OCI-LY7 (cell line): ENCODE results near the gene SLC5A10. TPM values are rescaled to one million over a fixed set of nuclear protein-coding genes. Genes with fewer than 3 reads are reported as not detected.

Source experiments
- BruUV-seq: library from RNA; stranded (reverse); fragments of 400-500 nt; replicated peaks from 2 replicates; lab custom pipeline; 2021; lab: Mats Ljungman, UMichigan
- CTCF ChIA-PET: fragments of 300-600 bp; sonication (Branson Sonifier 250); formaldehyde crosslinking; loops from one replicate; lab custom pipeline; 2022; ENCODE audit warnings: antibody characterized with exemption; ENCODE audit not compliant: unreplicated experiment; lab: Charles Lee
- POLR2A ChIA-PET: fragments of 300-600 bp; sonication (Branson Sonifier 250); formaldehyde crosslinking; loops from one replicate; lab custom pipeline; 2022; ENCODE audit warnings: antibody characterized with exemption; lab: Charles Lee
- DNase-seq: peaks from one replicate; pipeline ENCODE4 v3.0.0-alpha.2; 2015; ENCODE audit warnings: low spot score
- H2AFZ ChIP-seq: fragments of 200-600 bp; sonication (generic), shearing (Covaris generic); 2 replicates; pipeline ENCODE4 v1.6.1; 2014; ENCODE audit warnings: mild to moderate bottlenecking, antibody characterized with exemption, low read length, moderate library complexity
- H3K27ac ChIP-seq: fragments of 200-600 bp; sonication (generic); 2 replicates; pipeline ENCODE4 v1.5.1; 2014; ENCODE audit warnings: mixed run types, low read depth, mild to moderate bottlenecking, moderate library complexity, low read length, inconsistent platforms; ENCODE audit not compliant: poor library complexity, severe bottlenecking
- H3K36me3 ChIP-seq: fragments of 200-600 bp; sonication (generic); 2 replicates; pipeline ENCODE4 v1.6.1; 2014; ENCODE audit warnings: mild to moderate bottlenecking, antibody characterized with exemption, low read length, moderate library complexity, mixed read lengths; ENCODE audit not compliant: insufficient read depth
- H3K4me1 ChIP-seq: fragments of 200-600 bp; sonication (generic); 2 replicates; pipeline ENCODE4 v1.5.1; 2014; ENCODE audit warnings: mild to moderate bottlenecking, low read length; ENCODE audit not compliant: insufficient read depth, poor library complexity, severe bottlenecking
- H3K4me2 ChIP-seq: fragments of 200-600 bp; sonication (generic); 2 replicates; pipeline ENCODE4 v1.6.1; 2014; ENCODE audit warnings: mild to moderate bottlenecking, low read length
- H3K4me3 ChIP-seq: fragments of 200-600 bp; sonication (generic); 2 replicates; pipeline ENCODE4 v1.5.1; 2014; ENCODE audit warnings: mild to moderate bottlenecking, low read depth, low read length; ENCODE audit not compliant: poor library complexity, severe bottlenecking
- H3K79me2 ChIP-seq: fragments of 200-600 bp; sonication (generic); 2 replicates; pipeline ENCODE4 v1.6.1; 2016; ENCODE audit warnings: low read depth, mild to moderate bottlenecking, low read length, moderate library complexity, mixed read lengths; ENCODE audit not compliant: insufficient read depth
- H3K9me2 ChIP-seq: fragments of 200-600 bp; sonication (generic); 2 replicates; pipeline ENCODE4 v1.6.1; 2016; ENCODE audit warnings: mild to moderate bottlenecking, low read length, mixed read lengths; ENCODE audit not compliant: insufficient read depth
- H3K9me3 ChIP-seq: fragments of 200-600 bp; sonication (generic); 2 replicates; pipeline ENCODE4 v1.6.1; 2014; ENCODE audit warnings: mild to moderate bottlenecking, mixed run types, low read length, mixed read lengths
- H4K20me1 ChIP-seq: fragments of 200-600 bp; sonication (generic); 2 replicates; pipeline ENCODE4 v1.6.1; 2014; ENCODE audit warnings: mild to moderate bottlenecking, antibody characterized with exemption, low read length, moderate library complexity, mixed read lengths; ENCODE audit not compliant: insufficient read depth
- CTCF ChIP-seq: fragments of 200-600 bp; sonication (generic); conservative IDR thresholded peaks from 2 replicates; pipeline ENCODE4 v1.5.1; 2014; ENCODE audit warnings: mild to moderate bottlenecking, antibody characterized with exemption, low read length, moderate library complexity, mixed read lengths
- EZH2phosphoT487 ChIP-seq: fragments of 200-600 bp; sonication (generic); IDR thresholded peaks from 2 replicates; pipeline ENCODE4 v1.6.1; 2018; ENCODE audit warnings: low read depth, borderline replicate concordance, mild to moderate bottlenecking, mixed run types, antibody characterized with exemption, low read length, moderate library complexity, mixed read lengths
- intact Hi-C: fragments of 100-400 bp; cut with micrococcal nuclease; formaldehyde crosslinking; loops from one replicate; pipeline ENCODE4 v1.10.0; 2022; ENCODE audit not compliant: unreplicated experiment
- total RNA-seq, 2 experiments: library from RNA; depleted of rRNA in 1 of 2; stranded (reverse); fragments of >200 nt in 1 of 2; shearing (Covaris generic) in 1 of 2; gene quantifications; 2 replicates each; pipeline ENCODE4 v1.2.3, GENCODE V29; 2014 to 2022

The SLC5A10 gene
- total RNA-seq, 2 experiments from 2014 or later = not detected

GRCh38 chr17:18905226-18905625 is 46.7 kb upstream of the SLC5A10 start:
- peaks cover 18% of the 10 kb centered on the region for H3K4me1 ChIP-seq
- intact Hi-C loops = no loop called here
- no TSS peak for BruUV-seq
- no peak for DNase-seq
- H3K4me2 ChIP-seq = no peak overlapping the region
- H3K4me3 ChIP-seq = no peak overlapping the region
- peaks cover 46% of the 10 kb centered on the region for H3K36me3 ChIP-seq
- ChIA-PET CTCF (no interaction called here), POLR2A (no interaction called here)
- no peaks in the 10 kb centered on the region; the same call in 1 of the 2 replicates for H3K79me2 ChIP-seq
- H2AFZ ChIP-seq = no peak overlapping the region
- no peaks in the 10 kb centered on the region for H3K9me2 ChIP-seq
- no peaks in the 10 kb centered on the region for H4K20me1 ChIP-seq
- no peaks in the 10 kb centered on the region for H3K9me3 ChIP-seq
- no peak overlapping the region for H3K27ac ChIP-seq
- TF ChIP-seq CTCF (no peak), EZH2phosphoT487 (no peak)

GRCh38 chr17:18910326-18910725 is 41.6 kb upstream of the SLC5A10 start:
- intact Hi-C loops = no loop called here
- CTCF ChIA-PET = no interaction called here

More at GRCh38 chr17:18910326-18910725, 41.6 kb upstream of the SLC5A10 start:
- Histone ChIP-seq H4K20me1 (no peaks in the 10 kb centered on the region), H3K79me2 (no peaks in the 10 kb centered on the region), H3K9me3 (no peaks in the 10 kb centered on the region), H2AFZ (no peak overlapping the region), H3K4me2 (no peak overlapping the region), H3K27ac (no peak overlapping the region), H3K4me3 (no peak overlapping the region), H3K4me1 (no peaks in the 10 kb centered on the region), H3K36me3 (peaks cover 58% of the 10 kb centered on the region), H3K9me2 (no peaks in the 10 kb centered on the region)
- no peak for DNase-seq
- POLR2A ChIA-PET = no interaction called here
- TF ChIP-seq EZH2phosphoT487 = no peak
- no peak for TF ChIP-seq CTCF
- no TSS peak for BruUV-seq
